Stimulated activated effector memory CD8-positive, alpha-beta T cell treated with anti-CD3 and anti-CD28 coated beads, Interleukin-12 subunit alpha, Interleukin-12 subunit beta, amount 100 ng/mL, for 72 hours (primary cell): ENCODE measurements around the gene TARBP2.

Source experiments
- ATAC-seq: fragments of 150-1000 bp; cut with Tn5 transposase; 2 replicates; pipeline ENCODE4 v1.10.0; 2021
- DNase-seq, 2 donors: peaks; one replicate each; pipeline ENCODE4 v3.0.0; 2021 to 2022; ENCODE audit warnings: low spot score in 2 of 2
- H3K27ac Mint-ChIP-seq: one replicate; pipeline ENCODE4 v1.8.0; 2022; ENCODE audit warnings: mild to moderate bottlenecking, mixed read lengths
- H3K36me3 Mint-ChIP-seq: one replicate; pipeline ENCODE4 v1.8.0; 2022; ENCODE audit warnings: mild to moderate bottlenecking, mixed read lengths
- H3K4me1 Mint-ChIP-seq: one replicate; pipeline ENCODE4 v1.8.0; 2022; ENCODE audit warnings: mixed read lengths
- H3K4me3 Mint-ChIP-seq: one replicate; pipeline ENCODE4 v1.8.0; 2022; ENCODE audit warnings: mild to moderate bottlenecking, mixed read lengths
- H3K9me3 Mint-ChIP-seq: one replicate; pipeline ENCODE4 v1.8.0; 2022; ENCODE audit warnings: mixed read lengths

Gene TARBP2

GRCh38 chr12:53500776-53501614 is at the start of gene TARBP2:
TSS of gene TARBP2 (plus strand) at chr12:53501283. CDS start at chr12:53501409, 126 bp downstream.
- peaks cover 30% of the 10 kb centered on the region for H3K36me3 Mint-ChIP-seq
- H3K4me3 Mint-ChIP-seq: peak within 1 kb of the TSS; percentile 81
- ATAC-seq (peak; percentile 89), DNase-seq (peak; percentile 86 to 99)
- no peaks in the 10 kb centered on the region for H3K9me3 Mint-ChIP-seq
- peak within 1 kb of the TSS; percentile 97 for H3K27ac Mint-ChIP-seq
- peaks cover 59% of the 10 kb centered on the region for H3K4me1 Mint-ChIP-seq

- H3K27ac Mint-ChIP-seq: peak within 1 kb of the TSS; percentile 99
- H3K36me3 Mint-ChIP-seq: peaks cover 84% of the 10 kb centered on the region
- H3K4me3 Mint-ChIP-seq: peak within 1 kb of the TSS; percentile 89
- H3K9me3 Mint-ChIP-seq: no peaks in the 10 kb centered on the region
- ATAC-seq: peak; percentile 98
- DNase-seq: peak; percentile 90 to 97
- peaks cover 32% of the 10 kb centered on the region for H3K4me1 Mint-ChIP-seq
Measured at GRCh38 chr12:53451661-53452158, 49.4 kb upstream of the TARBP2 start, which contains the start of gene PCBP2. TSS of gene PCBP2 (plus strand) at chr12:53452102. CDS start at chr12:53454801, 2,699 bp downstream.

- Mint-ChIP-seq H3K36me3 (peaks cover 84% of the 10 kb centered on the region), H3K9me3 (no peaks in the 10 kb centered on the region), H3K4me3 (peak overlapping the region; percentile 89), H3K27ac (peak overlapping the region; percentile 99), H3K4me1 (peaks cover 32% of the 10 kb centered on the region)
- ATAC-seq: peak; percentile 53
- DNase-seq: peak; percentile 68 to 90
Measured at GRCh38 chr12:53452159-53453077, 48.7 kb upstream of the TARBP2 start.

- Mint-ChIP-seq H3K9me3 (no peaks in the 10 kb centered on the region), H3K36me3 (peaks cover 84% of the 10 kb centered on the region)
Measured at GRCh38 chr12:53453953-53454640, 47.0 kb upstream of the TARBP2 start.

GRCh38 chr12:53454707-53455106 is 46.4 kb upstream of the TARBP2 start:
- H3K4me1 Mint-ChIP-seq: peaks cover 38% of the 10 kb centered on the region
- H3K36me3 Mint-ChIP-seq: peaks cover 85% of the 10 kb centered on the region
- ATAC-seq (no peak), DNase-seq (no peak)
- H3K27ac Mint-ChIP-seq: peak overlapping the region; percentile 99
- no peaks in the 10 kb centered on the region for H3K9me3 Mint-ChIP-seq
- peak overlapping the region; percentile 89 for H3K4me3 Mint-ChIP-seq

More at GRCh38 chr12:53453953-53454640, 47.0 kb upstream of the TARBP2 start:
- H3K27ac Mint-ChIP-seq: peak overlapping the region; percentile 99
- peaks cover 38% of the 10 kb centered on the region for H3K4me1 Mint-ChIP-seq
- H3K4me3 Mint-ChIP-seq: peak overlapping the region; percentile 89
- DNase-seq (no peak), ATAC-seq (no peak)

GRCh38 chr12:53456654-53457366 is 44.3 kb upstream of the TARBP2 start:
- Mint-ChIP-seq H3K27ac (no peak overlapping the region), H3K4me1 (peaks cover 44% of the 10 kb centered on the region), H3K9me3 (no peaks in the 10 kb centered on the region), H3K36me3 (peaks cover 100% of the 10 kb centered on the region), H3K4me3 (no peak overlapping the region)
- DNase-seq (no peak), ATAC-seq (no peak)

- H3K4me3 Mint-ChIP-seq: no peak overlapping the region
- H3K9me3 Mint-ChIP-seq: no peaks in the 10 kb centered on the region
- H3K27ac Mint-ChIP-seq: no peak overlapping the region
- DNase-seq (no peak), ATAC-seq (no peak)
- H3K4me1 Mint-ChIP-seq: peaks cover 46% of the 10 kb centered on the region
- peaks cover 100% of the 10 kb centered on the region for H3K36me3 Mint-ChIP-seq
Measured at GRCh38 chr12:53459097-53459496, 42.0 kb upstream of the TARBP2 start.

GRCh38 chr12:53461059-53461458 is 40.0 kb upstream of the TARBP2 start:
- no peak overlapping the region for H3K4me3 Mint-ChIP-seq
- no peak for ATAC-seq

GRCh38 chr12:53461591-53461990 is 39.5 kb upstream of the TARBP2 start:
- Mint-ChIP-seq H3K9me3 (no peaks in the 10 kb centered on the region), H3K36me3 (peaks cover 100% of the 10 kb centered on the region), H3K4me3 (no peak overlapping the region), H3K4me1 (peaks cover 38% of the 10 kb centered on the region), H3K27ac (peak overlapping the region; percentile 58)
- ATAC-seq: no peak
- DNase-seq: no peak

More at GRCh38 chr12:53461059-53461458, 40.0 kb upstream of the TARBP2 start:
- Mint-ChIP-seq H3K27ac (peak overlapping the region; percentile 58), H3K4me1 (peaks cover 36% of the 10 kb centered on the region), H3K36me3 (peaks cover 100% of the 10 kb centered on the region), H3K9me3 (no peaks in the 10 kb centered on the region)
- DNase-seq: no peak

GRCh38 chr12:53462935-53463334 is 38.1 kb upstream of the TARBP2 start:
- H3K36me3 Mint-ChIP-seq: peaks cover 100% of the 10 kb centered on the region
- H3K9me3 Mint-ChIP-seq: no peaks in the 10 kb centered on the region
- H3K27ac Mint-ChIP-seq: peak overlapping the region; percentile 6
- ATAC-seq (no peak), DNase-seq (no peak)
- peaks cover 43% of the 10 kb centered on the region for H3K4me1 Mint-ChIP-seq
- H3K4me3 Mint-ChIP-seq: no peak overlapping the region

- Mint-ChIP-seq H3K4me1 (peaks cover 38% of the 10 kb centered on the region), H3K9me3 (no peaks in the 10 kb centered on the region), H3K36me3 (peaks cover 100% of the 10 kb centered on the region), H3K4me3 (no peak overlapping the region), H3K27ac (peak overlapping the region; percentile 6)
- DNase-seq: no peak
- peak; percentile 51 for ATAC-seq
Measured at GRCh38 chr12:53463802-53464560, 37.1 kb upstream of the TARBP2 start.

GRCh38 chr12:53464685-53465418 is 36.2 kb upstream of the TARBP2 start:
- peaks cover 38% of the 10 kb centered on the region for H3K4me1 Mint-ChIP-seq
- peaks cover 100% of the 10 kb centered on the region for H3K36me3 Mint-ChIP-seq
- H3K4me3 Mint-ChIP-seq: no peak overlapping the region
- peak overlapping the region; percentile 62 for H3K27ac Mint-ChIP-seq
- no peaks in the 10 kb centered on the region for H3K9me3 Mint-ChIP-seq
- ATAC-seq: no peak
- DNase-seq: no peak

GRCh38 chr12:53465679-53466078 is 35.4 kb upstream of the TARBP2 start:
- H3K4me1 Mint-ChIP-seq: peaks cover 32% of the 10 kb centered on the region
- no peak for DNase-seq
- peak overlapping the region; percentile 62 for H3K27ac Mint-ChIP-seq

More at GRCh38 chr12:53465679-53466078, 35.4 kb upstream of the TARBP2 start:
- Mint-ChIP-seq H3K36me3 (peaks cover 100% of the 10 kb centered on the region), H3K4me3 (no peak overlapping the region), H3K9me3 (no peaks in the 10 kb centered on the region)
- no peak for ATAC-seq
